BJ (cell line): Measurements from ENCODE around the gene PPP2R5D. TPM values are rescaled to one million over a fixed set of nuclear protein-coding genes. Genes with fewer than 3 reads are reported as not detected.

Experiments
- CTCF ChIA-PET: fragments of 350-600 bp; formaldehyde crosslinking; extraction: SDS; loops from one replicate; lab custom pipeline; 2021; ENCODE audit warnings: antibody characterized with exemption, inconsistent platforms; lab: Yijun Ruan, JAX
- POLR2A ChIA-PET: fragments of 300-600 bp; sonication (Branson Sonifier 250); formaldehyde crosslinking; extraction: SDS; loops from one replicate; lab custom pipeline; 2021; ENCODE audit warnings: antibody characterized with exemption; lab: Charles Lee
- DNase-seq: peaks from one replicate; pipeline ENCODE4 v3.0.0-alpha.2; 2011; ENCODE audit warnings: low read depth
- H3K27me3 ChIP-seq: 2 replicates; pipeline ENCODE4 v1.6.0; 2011; ENCODE audit warnings: low read length; ENCODE audit not compliant: control insufficient read depth, insufficient read depth
- H3K36me3 ChIP-seq: 2 replicates; pipeline ENCODE4 v1.5.1; 2011; ENCODE audit warnings: low read length; ENCODE audit not compliant: control insufficient read depth, insufficient read depth
- H3K4me3 ChIP-seq: 2 replicates; pipeline ENCODE4 v1.5.1; 2011; ENCODE audit warnings: low read depth, mild to moderate bottlenecking, control low read depth, low read length
- CTCF ChIP-seq: IDR thresholded peaks from 2 replicates; pipeline ENCODE4 v1.5.1; 2011; ENCODE audit warnings: low read depth, mild to moderate bottlenecking, control low read depth, inconsistent platforms, low read length, moderate library complexity; ENCODE audit not compliant: insufficient read depth
- polyA plus RNA-seq: library from polyadenylated mRNA; depleted of rRNA; stranded (reverse); fragments of >200 nt; gene quantifications from 2 replicates; pipeline ENCODE4 v1.2.3, GENCODE V29; 2011

PPP2R5D gene
- polyA plus RNA-seq, 1 experiment = 61.8 TPM

GRCh38 chr6:42963179-42963854 is 21.1 kb upstream of the PPP2R5D start:
- CTCF ChIA-PET = interaction anchor here (0.8 to 3.2 kb wide), 6 partner anchors 11 to 53 kb away, joined by 3 to 12 read pairs (median 3); no protein-coding TSS in a partner anchor

GRCh38 chr6:42963855-42964605 is 20.3 kb upstream of the PPP2R5D start:
- Histone ChIP-seq H3K4me3 (no peak overlapping the region), H3K36me3 (peaks cover 23% of the 10 kb centered on the region), H3K27me3 (no peaks in the 10 kb centered on the region)
- ChIA-PET CTCF (interaction anchor here (0.8 to 3.2 kb wide), 7 partner anchors 10 to 180 kb away, joined by 3 to 12 read pairs (median 3); no protein-coding TSS in a partner anchor), POLR2A (no interaction called here)
- TF ChIP-seq CTCF = peak; percentile 45
- no peak for DNase-seq

More at GRCh38 chr6:42963179-42963854, 21.1 kb upstream of the PPP2R5D start:
- TF ChIP-seq CTCF = no peak
- POLR2A ChIA-PET = no interaction called here
- H3K27me3 ChIP-seq = no peaks in the 10 kb centered on the region
- H3K36me3 ChIP-seq = peaks cover 23% of the 10 kb centered on the region
- no peak for DNase-seq
- H3K4me3 ChIP-seq = no peak overlapping the region

DNA sequence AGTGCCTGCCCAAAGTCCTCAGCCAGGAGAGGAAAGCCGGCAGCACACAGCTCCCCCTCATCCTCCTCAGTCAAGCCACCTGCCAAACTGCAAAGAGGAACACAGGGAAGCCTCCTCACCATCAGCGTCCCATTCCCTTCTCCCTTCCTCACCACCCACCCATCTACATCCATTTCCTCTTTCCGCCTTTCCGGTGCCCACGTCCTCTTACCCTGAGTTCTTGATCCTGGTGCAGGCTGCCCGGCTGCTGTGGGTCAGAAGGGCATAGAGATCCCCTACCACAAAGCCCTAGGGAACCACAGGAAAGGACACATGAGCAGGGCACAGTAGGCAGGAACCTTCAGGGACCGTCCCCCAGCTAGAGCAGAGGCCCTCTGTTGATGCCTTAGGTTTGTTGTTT is 17.8 kb upstream of the PPP2R5D start:
- Histone ChIP-seq H3K36me3 (peaks cover 23% of the 10 kb centered on the region), H3K27me3 (no peaks in the 10 kb centered on the region), H3K4me3 (no peak overlapping the region)
- TF ChIP-seq CTCF = no peak
- ChIA-PET POLR2A (no interaction called here), CTCF (interaction anchor here (3.2 kb wide), 1 partner anchor 8 kb away, joined by 12 read pairs; no protein-coding TSS in a partner anchor)
- DNase-seq = no peak

DNA sequence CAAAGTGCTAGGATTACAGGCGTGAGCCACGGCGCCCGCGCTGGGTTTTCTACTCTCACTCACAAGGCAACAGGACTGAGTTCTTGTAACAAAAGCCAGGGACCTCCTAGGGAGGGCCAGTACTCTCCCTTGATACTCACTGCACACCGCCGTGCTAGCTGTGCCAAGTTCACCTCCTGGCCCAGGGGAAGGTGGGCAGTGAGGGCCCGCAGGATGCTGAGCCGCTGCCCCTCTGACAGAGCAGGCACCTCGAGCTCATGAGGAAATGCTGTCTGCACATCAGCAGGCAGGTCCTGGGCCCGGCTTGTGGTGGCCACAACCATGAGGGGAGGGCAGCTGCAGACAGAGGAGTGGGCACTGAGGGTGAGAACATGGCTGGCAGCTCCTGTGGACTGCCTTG is 17.1 kb upstream of the PPP2R5D start:
- CTCF ChIA-PET = interaction anchor here (0.8 kb wide), 1 partner anchor 50 kb away, joined by 3 read pairs; no protein-coding TSS in a partner anchor
- Histone ChIP-seq H3K4me3 (no peak overlapping the region), H3K36me3 (peaks cover 23% of the 10 kb centered on the region), H3K27me3 (no peaks in the 10 kb centered on the region)
- no peak for TF ChIP-seq CTCF
- POLR2A ChIA-PET = no interaction called here
- no peak for DNase-seq
